Left lobe of liver (tissue), 2 donors: ENCODE measurements around the gene MRPS9. TPM values are rescaled to one million over a fixed set of nuclear protein-coding genes. Genes with fewer than 3 reads are reported as not detected.

Experiments
- ATAC-seq: fragments of 200-7000 bp; cut with Tn5 transposase; one replicate; pipeline ENCODE4 v1.9.1; 2020; ENCODE audit warnings: mild to moderate bottlenecking, moderate library complexity
- DNase-seq: peaks from one replicate; pipeline ENCODE4 v3.0.0-alpha.2; 2020; ENCODE audit warnings: low spot score
- total RNA-seq: library from RNA; stranded (reverse); gene quantifications from one replicate; pipeline ENCODE4 v1.2.1, GENCODE V29; 2021
- donor health status: DM: no; HTN: no; CAD: no; lungs with moderate emphysema.
- donor health status: DM: no; HTN: yes; CAD: no.

The MRPS9 gene
- total RNA-seq, 1 donor from 2014 or later = 13.5 TPM

GRCh38 chr2:105144941-105145300, 107.1 kb downstream of the MRPS9 start:
- DNase-seq (no peak), ATAC-seq (no peak)

- no peak for ATAC-seq
- no peak for DNase-seq
These were observed 111.4 kb downstream of the MRPS9 start for GRCh38 chr2:105149272-105149671.

Other genes with a start within 250 kb of the MRPS9 start
- gene POU3F3, start 184.0 kb upstream of the MRPS9 start, total RNA-seq = not detected
- gene GPR45, start 203.7 kb downstream of the MRPS9 start, total RNA-seq = not detected